Panc1 (cell line): Measurements from ENCODE around the gene ADD1. TPM values are rescaled to one million over a fixed set of nuclear protein-coding genes. Genes with fewer than 3 reads are reported as not detected.

Source experiments
- ATAC-seq: fragments of 200-7000 bp; cut with Tn5 transposase; 2 replicates; pipeline ENCODE4 v1.9.1; 2020; ENCODE audit warnings: mild to moderate bottlenecking, moderate library complexity
- BruUV-seq: library from RNA; stranded (reverse); fragments of 400-500 nt; replicated peaks from 2 replicates; lab custom pipeline; 2021; lab: Mats Ljungman, UMichigan
- CTCF ChIA-PET: fragments of 300-600 bp; sonication (Branson Sonifier 250); formaldehyde crosslinking; loops from one replicate; lab custom pipeline; 2022; ENCODE audit warnings: antibody characterized with exemption; lab: Charles Lee
- POLR2A ChIA-PET: fragments of 300-600 bp; sonication (Branson Sonifier 250); formaldehyde crosslinking; loops from one replicate; lab custom pipeline; 2022; ENCODE audit warnings: antibody characterized with exemption; lab: Charles Lee
- DNase-seq: peaks from one replicate; pipeline ENCODE4 v3.0.0-alpha.2; 2010; ENCODE audit warnings: low read depth, low spot score
- H3K27ac ChIP-seq: 2 replicates; pipeline ENCODE4 v1.5.1; 2011; ENCODE audit warnings: mild to moderate bottlenecking, low read length, inconsistent platforms
- H3K27me3 ChIP-seq: fragments of 200-500 bp; sonication (Bioruptor generic); 2 replicates; pipeline ENCODE4 v1.6.0; 2014; ENCODE audit warnings: low read length, inconsistent platforms; ENCODE audit not compliant: control insufficient read depth, insufficient read depth
- H3K36me3 ChIP-seq: fragments of 200-500 bp; sonication (Bioruptor generic); 2 replicates; pipeline ENCODE4 v1.5.1; 2014; ENCODE audit warnings: inconsistent platforms, mild to moderate bottlenecking, low read length, moderate library complexity; ENCODE audit not compliant: control insufficient read depth, insufficient read depth
- H3K4me1 ChIP-seq: 2 replicates; pipeline ENCODE4 v1.5.1; 2011; ENCODE audit warnings: inconsistent platforms, mild to moderate bottlenecking, low read length, moderate library complexity; ENCODE audit not compliant: control insufficient read depth, insufficient read depth
- H3K4me3 ChIP-seq, 2 experiments: 2 replicates each; pipeline ENCODE4 v1.5.1; 2011 to 2012; ENCODE audit warnings: low read depth in 2 of 2, low read length in 2 of 2, mild to moderate bottlenecking in 2 of 2, inconsistent platforms in 1 of 2, moderate library complexity in 1 of 2
- H3K9me3 ChIP-seq: fragments of 200-500 bp; sonication (Bioruptor generic); 2 replicates; pipeline ENCODE4 v1.5.1; 2014; ENCODE audit warnings: low read depth, mild to moderate bottlenecking, inconsistent platforms, low read length, moderate library complexity; ENCODE audit not compliant: control insufficient read depth, insufficient read depth
- CTCF ChIP-seq: fragments of 450-650 bp; IDR thresholded peaks from 2 replicates; pipeline ENCODE4 v1.5.1; 2017; ENCODE audit warnings: mild to moderate bottlenecking
- POLR2AphosphoS5 ChIP-seq: IDR thresholded peaks from 2 replicates; pipeline ENCODE4 v1.6.1; 2012; ENCODE audit warnings: mild to moderate bottlenecking, low read depth, low read length, moderate library complexity
- REST ChIP-seq, 2 experiments: IDR thresholded peaks; 2 replicates each; pipeline ENCODE4 v1.6.1; 2011 to 2012; ENCODE audit warnings: low read depth in 2 of 2, control low read depth in 1 of 2, low read length in 1 of 2, mild to moderate bottlenecking in 1 of 2, moderate library complexity in 1 of 2; ENCODE audit not compliant: insufficient read depth in 1 of 2
- SIN3A ChIP-seq: IDR thresholded peaks from 2 replicates; pipeline ENCODE4 v1.6.1; 2012; ENCODE audit warnings: low read depth, mild to moderate bottlenecking, low read length, moderate library complexity, borderline replicate concordance; ENCODE audit not compliant: insufficient read depth
- TCF7L2 ChIP-seq: IDR thresholded peaks from 2 replicates; pipeline ENCODE4 v1.6.1; 2011; ENCODE audit warnings: mild to moderate bottlenecking, low read depth, low read length, inconsistent platforms
- in situ Hi-C: cut with HindIII; loops from 2 replicates; pipeline ENCODE4 v1.10.0; 2016; ENCODE audit warnings: low sequenced_read_pairs, low pct_unique_long_range_greater_than_20kb
- intact Hi-C: fragments of 100-400 bp; cut with micrococcal nuclease; formaldehyde crosslinking; loops from one replicate; pipeline ENCODE4 v1.10.0; 2022; ENCODE audit not compliant: unreplicated experiment
- total RNA-seq: library from RNA; stranded (reverse); gene quantifications from one replicate; pipeline ENCODE4 v1.2.1, GENCODE V29; 2021; ENCODE audit not compliant: unreplicated experiment

ADD1 gene
- total RNA-seq, 1 experiment from 2014 or later = 158 TPM

- Histone ChIP-seq H3K27me3 (no peaks in the 10 kb centered on the region), H3K36me3 (no peaks in the 10 kb centered on the region), H3K9me3 (no peaks in the 10 kb centered on the region), H3K27ac (no peak overlapping the region), H3K4me1 (peaks cover 30% of the 10 kb centered on the region), H3K4me3 (no peak overlapping the region)
- ATAC-seq (no peak), DNase-seq (no peak)
- ChIA-PET POLR2A (no interaction called here), CTCF (no interaction called here)
- in situ Hi-C loops (no loop called here), intact Hi-C loops (no loop called here)
- BruUV-seq = no TSS peak
- TF ChIP-seq POLR2AphosphoS5 (no peak), CTCF (no peak), TCF7L2 (no peak), REST (IDR thresholded peaks at IDR 0.05; ENCODE audit: insufficient read depth in 1 of 2, low read depth in 2 of 2, low read length in 1 of 2) (no peak), SIN3A (no peak)
Observed at GRCh38 chr4:2814627-2815270, 28.9 kb upstream of the ADD1 start.

GRCh38 chr4:2816401-2816954, 27.2 kb upstream of the ADD1 start:
- ChIA-PET POLR2A (no interaction called here), CTCF (no interaction called here)
- TF ChIP-seq TCF7L2 (no peak), CTCF (no peak), POLR2AphosphoS5 (no peak), REST (IDR thresholded peaks at IDR 0.05; ENCODE audit: insufficient read depth in 1 of 2, low read depth in 2 of 2, low read length in 1 of 2) (no peak), SIN3A (no peak)
- intact Hi-C loops (no loop called here), in situ Hi-C loops (no loop called here)
- no peak for ATAC-seq
- Histone ChIP-seq H3K9me3 (no peaks in the 10 kb centered on the region), H3K27ac (no peak overlapping the region), H3K36me3 (no peaks in the 10 kb centered on the region), H3K4me3 (no peak overlapping the region), H3K4me1 (peaks cover 14% of the 10 kb centered on the region), H3K27me3 (no peaks in the 10 kb centered on the region)
- no peak for DNase-seq
- no TSS peak for BruUV-seq
